Loucy (cell line): ENCODE data around the gene DUSP6.

Experiments
- H2AFZ ChIP-seq: fragments of 200-600 bp; sonication (generic); 2 replicates; pipeline ENCODE4 v1.6.0; 2016; ENCODE audit warnings: antibody characterized with exemption, mild to moderate bottlenecking, low read length, moderate library complexity
- H3F3A ChIP-seq: fragments of 200-600 bp; 2 replicates; pipeline ENCODE4 v1.6.0; 2016; ENCODE audit warnings: antibody characterized with exemption, low read depth, mild to moderate bottlenecking
- H3K27me3 ChIP-seq: fragments of 200-600 bp; sonication (generic); 2 replicates; pipeline ENCODE4 v1.6.1; 2014; ENCODE audit warnings: low read length, mild to moderate bottlenecking; ENCODE audit not compliant: insufficient read depth, poor library complexity, severe bottlenecking
- H3K36me3 ChIP-seq: fragments of 200-600 bp; sonication (generic); 2 replicates; pipeline ENCODE4 v1.6.1; 2016; ENCODE audit warnings: low read length; ENCODE audit not compliant: insufficient read depth
- H3K4me1 ChIP-seq: fragments of 200-600 bp; sonication (generic); 2 replicates; pipeline ENCODE4 v1.5.1; 2014; ENCODE audit warnings: low read length, mild to moderate bottlenecking; ENCODE audit not compliant: insufficient read depth, poor library complexity, severe bottlenecking
- H3K4me2 ChIP-seq: fragments of 200-600 bp; sonication (generic); 2 replicates; pipeline ENCODE4 v1.6.0; 2014; ENCODE audit warnings: antibody characterized with exemption, low read length, low read depth, mild to moderate bottlenecking; ENCODE audit not compliant: poor library complexity, severe bottlenecking
- H3K4me3 ChIP-seq: fragments of 200-600 bp; sonication (generic); 2 replicates; pipeline ENCODE4 v1.5.1; 2014; ENCODE audit warnings: low read length, mild to moderate bottlenecking, mixed read lengths; ENCODE audit not compliant: poor library complexity, severe bottlenecking
- H3K79me2 ChIP-seq: fragments of 200-600 bp; sonication (generic); 2 replicates; pipeline ENCODE4 v1.6.1; 2014; ENCODE audit warnings: low read length; ENCODE audit not compliant: insufficient read depth
- H3K9ac ChIP-seq: fragments of 200-600 bp; sonication (generic); 2 replicates; pipeline ENCODE4 v1.6.0; 2014; ENCODE audit warnings: mild to moderate bottlenecking, low read depth, low read length, moderate library complexity; ENCODE audit not compliant: poor library complexity, severe bottlenecking
- H3K9me2 ChIP-seq: fragments of 200-600 bp; sonication (generic); replicated peaks from 2 replicates; pipeline ENCODE4 v1.6.1; 2016; ENCODE audit warnings: low read depth, low read length, mixed read lengths
- H3K9me3 ChIP-seq: fragments of 200-600 bp; sonication (generic); 2 replicates; pipeline ENCODE4 v1.6.1; 2014; ENCODE audit warnings: mild to moderate bottlenecking, antibody characterized with exemption, low read length, low read depth; ENCODE audit not compliant: insufficient read depth
- H4K20me1 ChIP-seq: fragments of 200-600 bp; sonication (generic); 2 replicates; pipeline ENCODE4 v1.6.0; 2014; ENCODE audit warnings: antibody characterized with exemption, low read length, mild to moderate bottlenecking; ENCODE audit not compliant: insufficient read depth, poor library complexity, severe bottlenecking
- CTCF ChIP-seq: fragments of 200-600 bp; sonication (generic); conservative IDR thresholded peaks from 2 replicates; pipeline ENCODE4 v1.5.1; 2014; ENCODE audit warnings: mild to moderate bottlenecking, antibody characterized with exemption, low read length
- EZH2phosphoT487 ChIP-seq: fragments of 200-600 bp; IDR thresholded peaks from 2 replicates; pipeline ENCODE4 v1.6.1; 2018; ENCODE audit warnings: antibody characterized with exemption, mild to moderate bottlenecking, moderate library complexity, borderline replicate concordance

The DUSP6 gene

GRCh38 chr12:89358805-89359204, 6.5 kb upstream of the DUSP6 start:
- peaks cover 11% of the 10 kb centered on the region for H3K4me1 ChIP-seq
- H3K4me3 ChIP-seq = no peak overlapping the region
- H3K9ac ChIP-seq = no peak overlapping the region
- no peaks in the 10 kb centered on the region for H3K9me2 ChIP-seq
- no peaks in the 10 kb centered on the region for H3F3A ChIP-seq
- H3K27me3 ChIP-seq = no peaks in the 10 kb centered on the region
- no peaks in the 10 kb centered on the region for H4K20me1 ChIP-seq
- H3K9me3 ChIP-seq = no peaks in the 10 kb centered on the region
- no peak overlapping the region for H3K4me2 ChIP-seq
- TF ChIP-seq CTCF = no peak
- no peak for TF ChIP-seq EZH2phosphoT487
- H3K79me2 ChIP-seq = no peaks in the 10 kb centered on the region
- H2AFZ ChIP-seq = no peak overlapping the region
- H3K36me3 ChIP-seq = no peaks in the 10 kb centered on the region

GRCh38 chr12:89357297-89357730, 5.0 kb upstream of the DUSP6 start:
- peaks cover 17% of the 10 kb centered on the region for H3K4me1 ChIP-seq
- no peaks in the 10 kb centered on the region for H3K27me3 ChIP-seq
- H3K36me3 ChIP-seq = no peaks in the 10 kb centered on the region
- H3K4me2 ChIP-seq = no peak overlapping the region
- H3K9me3 ChIP-seq = no peaks in the 10 kb centered on the region
- no peaks in the 10 kb centered on the region for H3K79me2 ChIP-seq
- H3K9ac ChIP-seq = no peak overlapping the region
- TF ChIP-seq CTCF = no peak
- TF ChIP-seq EZH2phosphoT487 = no peak
- H3K9me2 ChIP-seq = no peaks in the 10 kb centered on the region
- peaks cover 6% of the 10 kb centered on the region; the same call in 1 of the 2 replicates for H3F3A ChIP-seq
- H2AFZ ChIP-seq = no peak overlapping the region
- H3K4me3 ChIP-seq = no peak overlapping the region
- H4K20me1 ChIP-seq = no peaks in the 10 kb centered on the region

- H3K27me3 ChIP-seq = peaks cover 1% of the 10 kb centered on the region
- peaks cover 4% of the 10 kb centered on the region for H3K79me2 ChIP-seq
- TF ChIP-seq CTCF = no peak
- H3K4me1 ChIP-seq = peaks cover 18% of the 10 kb centered on the region
- H3F3A ChIP-seq = peaks cover 12% of the 10 kb centered on the region; the same call in 1 of the 2 replicates
- no peaks in the 10 kb centered on the region for H4K20me1 ChIP-seq
- H3K4me3 ChIP-seq = no peak overlapping the region
- no peak overlapping the region for H3K9ac ChIP-seq
- H3K9me2 ChIP-seq = no peaks in the 10 kb centered on the region
- H3K36me3 ChIP-seq = no peaks in the 10 kb centered on the region
- H2AFZ ChIP-seq = no peak overlapping the region
- H3K9me3 ChIP-seq = no peaks in the 10 kb centered on the region
- no peak overlapping the region for H3K4me2 ChIP-seq
These were observed 3.9 kb upstream of the DUSP6 start for GRCh38 chr12:89356069-89356665.
